Superior temporal gyrus (tissue), 1 donor: ENCODE measurements around the gene GAMT.
"Not testable (repeated sequence)": the region's sequence is repeated elsewhere in the genome, so short reads cannot be mapped to it uniquely, and the experiment has no call there.

ENCODE experiments used
- DNase-seq: peaks from one replicate; pipeline ENCODE4 v3.0.0-alpha.2; 2016; ENCODE audit errors: extremely low spot score

Gene GAMT

GRCh38 chr19:1433119-1434039 is 32.0 kb upstream of the GAMT start:
- DNase-seq: no peak

- no peak for DNase-seq
Observed at GRCh38 chr19:1432507-1432887, 31.2 kb upstream of the GAMT start.

- no peak for DNase-seq
Observed at GRCh38 chr19:1431759-1432506, 30.6 kb upstream of the GAMT start.

- DNase-seq: no peak
Observed at GRCh38 chr19:1430246-1430645, 28.9 kb upstream of the GAMT start.

- no peak for DNase-seq
Observed at GRCh38 chr19:1429750-1430149, 28.4 kb upstream of the GAMT start.

- DNase-seq: no peak
Observed at GRCh38 chr19:1428738-1429391, 27.5 kb upstream of the GAMT start.

GRCh38 chr19:1427221-1427920 is 26.0 kb upstream of the GAMT start:
- no peak for DNase-seq

- DNase-seq: no peak
Observed at GRCh38 chr19:1426736-1427135, 25.4 kb upstream of the GAMT start.

GRCh38 chr19:1425902-1426301 is 24.6 kb upstream of the GAMT start:
- no peak for DNase-seq

GRCh38 chr19:1425102-1425837 is 23.9 kb upstream of the GAMT start:
- no peak for DNase-seq

GRCh38 chr19:1424192-1424955 is 23.0 kb upstream of the GAMT start:
- no peak for DNase-seq

GRCh38 chr19:1423436-1424191 is 22.3 kb upstream of the GAMT start:
- DNase-seq: no peak

- DNase-seq: no peak
Observed at GRCh38 chr19:1422943-1423342, 21.6 kb upstream of the GAMT start.

- no peak for DNase-seq
Observed at GRCh38 chr19:1422360-1422759, 21.0 kb upstream of the GAMT start.

GRCh38 chr19:1421958-1422305 is 20.6 kb upstream of the GAMT start:
- no peak for DNase-seq

- no peak for DNase-seq
Observed at GRCh38 chr19:1421218-1421957, 20.0 kb upstream of the GAMT start.

- no peak for DNase-seq
Observed at GRCh38 chr19:1420590-1420989, 19.2 kb upstream of the GAMT start.

GRCh38 chr19:1420085-1420484 is 18.7 kb upstream of the GAMT start:
- DNase-seq: not testable (repeated sequence)
